Natural killer cell (primary cell): ENCODE measurements around the gene ATXN7L2. TPM values are rescaled to one million over a fixed set of nuclear protein-coding genes. Genes with fewer than 3 reads are reported as not detected.

Source experiments
- ATAC-seq, 3 donors: fragments of 150-1000 bp in 2 of 3; fragments of 200-7000 bp in 1 of 3; cut with Tn5 transposase; 1 replicate in 1 of 3; 2 replicates in 2 of 3; pipeline ENCODE4 v1.10.0; 2021; ENCODE audit warnings: mild to moderate bottlenecking in 2 of 3, moderate library complexity in 2 of 3
- DNase-seq, 2 donors: peaks; one replicate each; pipeline versions ENCODE4 v3.0.0 to v3.0.0-alpha.2; 2013 to 2021; ENCODE audit warnings: mixed read lengths in 1 of 2
- H3K27ac ChIP-seq: one replicate; pipeline ENCODE4 v1.5.1; 2013; ENCODE audit warnings: mild to moderate bottlenecking, low read length
- H3K27me3 ChIP-seq: one replicate; pipeline ENCODE4 v1.6.1; 2013; ENCODE audit warnings: low read length; ENCODE audit not compliant: control insufficient read depth, insufficient read depth
- H3K36me3 ChIP-seq: one replicate; pipeline ENCODE4 v1.6.1; 2013; ENCODE audit warnings: low read length; ENCODE audit not compliant: control insufficient read depth, insufficient read depth
- H3K4me1 ChIP-seq: one replicate; pipeline ENCODE4 v1.6.1; 2013; ENCODE audit warnings: low read length; ENCODE audit not compliant: control insufficient read depth, insufficient read depth
- H3K4me3 ChIP-seq: one replicate; pipeline ENCODE4 v1.5.1; 2013; ENCODE audit warnings: low read length
- H3K9me3 ChIP-seq: one replicate; pipeline ENCODE4 v1.6.1; 2013; ENCODE audit warnings: low read length; ENCODE audit not compliant: control insufficient read depth, insufficient read depth
- H3K27ac Mint-ChIP-seq, 2 donors: one replicate each; pipeline ENCODE4 v1.8.0; 2022; ENCODE audit warnings: mild to moderate bottlenecking in 2 of 2, mixed read lengths in 2 of 2, moderate library complexity in 1 of 2
- H3K27me3 Mint-ChIP-seq, 2 donors: one replicate each; pipeline ENCODE4 v1.8.0; 2022; ENCODE audit warnings: low read depth in 2 of 2, mixed read lengths in 2 of 2
- H3K36me3 Mint-ChIP-seq: one replicate; pipeline ENCODE4 v1.8.0; 2022; ENCODE audit warnings: mixed read lengths
- H3K4me1 Mint-ChIP-seq, 2 donors: one replicate each; pipeline ENCODE4 v1.8.0; 2022; ENCODE audit warnings: mixed read lengths in 2 of 2
- H3K4me3 Mint-ChIP-seq: one replicate; pipeline ENCODE4 v1.8.0; 2022; ENCODE audit warnings: mild to moderate bottlenecking, moderate library complexity, mixed read lengths
- H3K9me3 Mint-ChIP-seq, 2 donors: one replicate each; pipeline ENCODE4 v1.8.0; 2022; ENCODE audit warnings: mixed read lengths in 2 of 2
- CTCF ChIP-seq: fragments of 200-600 bp; IDR thresholded peaks from one replicate; pipeline ENCODE4 v1.8.0; 2022; ENCODE audit warnings: antibody characterized with exemption
- WGBS: methylation state at CpG from one replicate; pipeline ENCODE4 v1.1.7; 2013; ENCODE audit warnings: missing lambda C conversion rate; ENCODE audit not compliant: insufficient coverage; 5-methylcytosine and 5-hydroxymethylcytosine counted together
- intact Hi-C: fragments of 100-400 bp; cut with micrococcal nuclease; formaldehyde crosslinking; loops from one replicate; pipeline ENCODE4 v1.14.2; 2022
- total RNA-seq, 4 donors: library from RNA; stranded (reverse); fragments of 120-200 nt in 1 of 4; gene quantifications; one replicate each; pipeline versions ENCODE4 v1.2.3 to v1.2.4, GENCODE V29; 2013 to 2022

The ATXN7L2 gene
- total RNA-seq, 3 donors from 2014 or later (not counting 1 experiment from before 2014, with no cell fraction given), result 16.4 to 18.5 (median 18.3) TPM

- H3K4me3 Mint-ChIP-seq, result peak overlapping the region; percentile 93
- Histone ChIP-seq H3K9me3 (no peaks in the 10 kb centered on the region), H3K4me1 (peaks cover 22% of the 10 kb centered on the region), H3K4me3 (no peak overlapping the region), H3K27ac (no peak overlapping the region), H3K27me3 (peaks cover 5% of the 10 kb centered on the region), H3K36me3 (no peaks in the 10 kb centered on the region)
- peaks cover 22 to 24% of the 10 kb centered on the region in 2 donors for H3K4me1 Mint-ChIP-seq
- peak overlapping the region in 1 of 2 donors; percentile 83 for H3K27ac Mint-ChIP-seq
- no peaks in the 10 kb centered on the region for H3K36me3 Mint-ChIP-seq
- H3K9me3 Mint-ChIP-seq, result no peaks in the 10 kb centered on the region
- DNase-seq (no peak), ATAC-seq (no peak)
- TF ChIP-seq CTCF, result no peak
- peaks cover 23 to 28% of the 10 kb centered on the region in 2 donors for H3K27me3 Mint-ChIP-seq
- intact Hi-C loops, result loop anchor here (5.0 kb wide), 1 partner anchor 235 kb away; the partner anchor contains the start of gene CELSR2
These were observed 1.5 kb upstream of the ATXN7L2 start for GRCh38 chr1:109482242-109482641.

GRCh38 chr1:109482791-109483671, 674 bp upstream of the ATXN7L2 start:
- TF ChIP-seq CTCF, result no peak
- Mint-ChIP-seq H3K27ac (peak overlapping the region; percentile 83 to 87), H3K4me3 (peak overlapping the region; percentile 93), H3K4me1 (peaks cover 22 to 24% of the 10 kb centered on the region in 2 donors), H3K27me3 (peaks cover 22 to 28% of the 10 kb centered on the region in 2 donors), H3K36me3 (no peaks in the 10 kb centered on the region), H3K9me3 (no peaks in the 10 kb centered on the region)
- ATAC-seq (peak; percentile 22 to 31 (median 23)), DNase-seq (peak; percentile 33 to 71)
- peak overlapping the region; percentile 48 for H3K4me3 ChIP-seq
- intact Hi-C loops, result loop anchor here (1.0 to 5.0 kb wide), 4 partner anchors 11 to 236 kb away; partner anchors contain the start of genes CELSR2, CYB561D1, PSMA5 and SYPL2
- H3K27me3 ChIP-seq, result peaks cover 1% of the 10 kb centered on the region
- WGBS, result 7% methylated on average over 22 of the region's 29 CpGs
- no peaks in the 10 kb centered on the region for H3K9me3 ChIP-seq
- peaks cover 17% of the 10 kb centered on the region for H3K4me1 ChIP-seq
- H3K36me3 ChIP-seq, result no peaks in the 10 kb centered on the region
- H3K27ac ChIP-seq, result peak overlapping the region; percentile 37

GRCh38 chr1:109484519-109484975, 842 bp downstream of the ATXN7L2 start:
- Mint-ChIP-seq H3K27me3 (peaks cover 11 to 13% of the 10 kb centered on the region in 2 donors), H3K36me3 (no peaks in the 10 kb centered on the region), H3K4me3 (peak overlapping the region; percentile 89), H3K27ac (peak overlapping the region; percentile 83 to 87), H3K4me1 (peaks cover 22 to 24% of the 10 kb centered on the region in 2 donors), H3K9me3 (no peaks in the 10 kb centered on the region)
- H3K4me3 ChIP-seq, result peak overlapping the region; percentile 52
- no peaks in the 10 kb centered on the region for H3K36me3 ChIP-seq
- ATAC-seq (no peak), DNase-seq (no peak)
- H3K9me3 ChIP-seq, result no peaks in the 10 kb centered on the region
- intact Hi-C loops, result loop anchor here (5.0 kb wide), 1 partner anchor 237 kb away; the partner anchor contains the start of gene CELSR2
- H3K27ac ChIP-seq, result no peak overlapping the region
- peaks cover 17% of the 10 kb centered on the region for H3K4me1 ChIP-seq
- WGBS, result 47% methylated on average over 15 of the region's 15 CpGs
- TF ChIP-seq CTCF, result no peak
- no peaks in the 10 kb centered on the region for H3K27me3 ChIP-seq
